Sigmoid colon (tissue), 7 donors: ENCODE data around the gene FABP7. TPM values are rescaled to one million over a fixed set of nuclear protein-coding genes. Genes with fewer than 3 reads are reported as not detected.

Source experiments
- DNase-seq: peaks from one replicate; pipeline ENCODE4 v3.0.0-alpha.2; 2019
- H3K27ac ChIP-seq, 4 donors: fragments of 200-600 bp; sonication (generic); one replicate each; pipeline ENCODE4 v1.5.1; 2016 to 2019; ENCODE audit warnings: mild to moderate bottlenecking in 1 of 4
- H3K27me3 ChIP-seq, 3 donors: fragments of 200-600 bp; sonication (generic); one replicate each; pipeline ENCODE4 v1.5.1; 2019; ENCODE audit warnings: mild to moderate bottlenecking in 1 of 3
- H3K36me3 ChIP-seq, 4 donors: fragments of 200-600 bp; sonication (generic); one replicate each; pipeline ENCODE4 v1.5.1; 2016 to 2019
- H3K4me1 ChIP-seq, 4 donors: fragments of 200-600 bp; sonication (generic); one replicate each; pipeline ENCODE4 v1.5.1; 2017 to 2019
- H3K4me3 ChIP-seq, 4 donors: fragments of 200-600 bp; sonication (generic); one replicate each; pipeline ENCODE4 v1.5.1; 2017 to 2019; ENCODE audit warnings: mild to moderate bottlenecking in 2 of 4, moderate library complexity in 1 of 4
- H3K9me3 ChIP-seq, 4 donors: fragments of 200-600 bp in 3 of 4; sonication (generic) in 3 of 4; one replicate each; pipeline versions ENCODE4 v1.5.1 to v1.6.1; 2013 to 2019
- EP300 ChIP-seq, 4 donors: sonication (generic); formaldehyde crosslinking; IDR thresholded peaks; one replicate each; pipeline ENCODE4 v1.6.1; 2017; ENCODE audit warnings: antibody characterized with exemption in 4 of 4
- POLR2A ChIP-seq, 2 donors: fragments of 450-650 bp; IDR thresholded peaks; one replicate each; pipeline ENCODE4 v1.6.1; 2016; ENCODE audit warnings: antibody characterized with exemption in 2 of 2, mild to moderate bottlenecking in 2 of 2, moderate library complexity in 2 of 2
- POLR2AphosphoS5 ChIP-seq, 4 donors: sonication (generic); formaldehyde crosslinking; IDR thresholded peaks; one replicate each; pipeline ENCODE4 v1.6.1; 2017; ENCODE audit warnings: antibody characterized with exemption in 4 of 4
- WGBS, 2 donors: extraction: QIAGEN DNeasy Blood & Tissue Kit; methylation state at CpG; one replicate each; pipeline ENCODE4 v1.1.7; 2013; 5-methylcytosine and 5-hydroxymethylcytosine counted together
- intact Hi-C: fragments of 100-400 bp; cut with DNase I; formaldehyde crosslinking; loops from one replicate; pipeline ENCODE4 v1.15.1; 2023
- polyA plus RNA-seq, 3 donors: library from polyadenylated mRNA; stranded (reverse); fragments of 200-250 nt; gene quantifications; one replicate each; pipeline ENCODE4 v1.2.3, GENCODE V29; 2013
- total RNA-seq, 4 donors: library from RNA; depleted of rRNA; stranded (reverse); fragments of >200 nt; gene quantifications; one replicate each; pipeline ENCODE4 v1.1.0, GENCODE V29; 2016
- TF ChIP-seq, protein P1 (sequence below), 4 experiments: fragments of 450-650 bp in 3 of 4; fragments of 200-600 bp in 1 of 4; IDR thresholded peaks; one replicate each; pipeline ENCODE4 v1.5.1; 2016 to 2019; ENCODE audit warnings: antibody characterized with exemption in 4 of 4, mild to moderate bottlenecking in 3 of 4, moderate library complexity in 2 of 4
- donor health status: healthy with polysubstance abuse.
- donor health status: Bipolar disorder and iron deficiency.
- donor health status: healthy.

Gene FABP7
- total and polyA plus RNA-seq, 7 donors = not detected

DNA sequence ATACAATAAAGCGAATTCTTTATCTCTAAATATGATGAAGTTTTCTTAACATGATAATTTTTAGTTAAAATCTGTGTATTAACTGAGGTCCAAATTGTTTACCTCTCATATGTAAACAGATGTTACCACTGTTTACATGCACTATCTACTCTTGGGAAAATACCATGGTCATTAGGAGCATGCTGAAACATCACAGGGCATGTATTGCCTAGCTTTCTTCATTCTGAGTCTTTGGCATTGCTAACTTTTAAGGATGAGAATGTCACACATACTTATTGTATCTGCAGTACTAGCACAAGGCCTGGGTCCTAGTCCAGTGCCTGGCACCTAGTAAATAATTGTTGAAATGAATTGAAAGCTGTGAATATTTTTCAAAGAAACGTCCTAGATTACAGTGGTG, 30.2 kb downstream of the FABP7 start:
- H3K4me1 ChIP-seq = no peaks in the 10 kb centered on the region
- intact Hi-C loops = no loop called here
- H3K36me3 ChIP-seq = peaks cover 0 to 9% (median 0%) of the 10 kb centered on the region in 4 donors
- no peak overlapping the region for H3K4me3 ChIP-seq
- no peak for DNase-seq
- H3K27ac ChIP-seq = no peak overlapping the region
- no peaks in the 10 kb centered on the region for H3K9me3 ChIP-seq
- 67 to 79% methylated on average over 2 of the region's 2 CpGs for WGBS, 2 donors
- H3K27me3 ChIP-seq = no peaks in the 10 kb centered on the region
- TF ChIP-seq POLR2AphosphoS5 (IDR thresholded peaks at IDR 0.05) = no peak
- TF ChIP-seq EP300 (IDR thresholded peaks at IDR 0.05) = no peak
- TF ChIP-seq POLR2A (IDR thresholded peaks at IDR 0.05) = no peak
- TF ChIP-seq, protein P1, sequence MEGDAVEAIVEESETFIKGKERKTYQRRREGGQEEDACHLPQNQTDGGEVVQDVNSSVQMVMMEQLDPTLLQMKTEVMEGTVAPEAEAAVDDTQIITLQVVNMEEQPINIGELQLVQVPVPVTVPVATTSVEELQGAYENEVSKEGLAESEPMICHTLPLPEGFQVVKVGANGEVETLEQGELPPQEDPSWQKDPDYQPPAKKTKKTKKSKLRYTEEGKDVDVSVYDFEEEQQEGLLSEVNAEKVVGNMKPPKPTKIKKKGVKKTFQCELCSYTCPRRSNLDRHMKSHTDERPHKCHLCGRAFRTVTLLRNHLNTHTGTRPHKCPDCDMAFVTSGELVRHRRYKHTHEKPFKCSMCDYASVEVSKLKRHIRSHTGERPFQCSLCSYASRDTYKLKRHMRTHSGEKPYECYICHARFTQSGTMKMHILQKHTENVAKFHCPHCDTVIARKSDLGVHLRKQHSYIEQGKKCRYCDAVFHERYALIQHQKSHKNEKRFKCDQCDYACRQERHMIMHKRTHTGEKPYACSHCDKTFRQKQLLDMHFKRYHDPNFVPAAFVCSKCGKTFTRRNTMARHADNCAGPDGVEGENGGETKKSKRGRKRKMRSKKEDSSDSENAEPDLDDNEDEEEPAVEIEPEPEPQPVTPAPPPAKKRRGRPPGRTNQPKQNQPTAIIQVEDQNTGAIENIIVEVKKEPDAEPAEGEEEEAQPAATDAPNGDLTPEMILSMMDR (IDR thresholded peaks at IDR 0.05) = no peak

DNA sequence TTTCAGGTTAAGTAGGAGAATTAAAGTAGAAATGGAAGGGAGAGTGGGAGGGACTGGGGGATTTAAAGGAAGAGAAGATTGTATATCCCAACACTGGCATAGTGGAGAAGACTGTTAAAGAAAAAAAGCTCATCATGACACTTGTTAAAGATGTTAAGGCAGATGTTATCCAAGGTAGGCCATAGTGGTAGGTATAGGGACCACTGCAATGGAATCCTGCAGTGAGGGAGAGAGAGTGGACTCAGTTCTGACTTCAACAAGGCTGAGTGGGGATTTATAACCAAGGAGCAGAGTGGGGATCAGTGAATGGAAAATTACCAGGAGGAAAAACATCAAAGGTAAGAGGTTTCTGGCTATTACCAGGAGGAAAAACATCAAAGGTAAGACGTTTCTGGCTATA, 30.7 kb downstream of the FABP7 start:
- 11 to 49% methylated on average over 1 of the region's 1 CpG for WGBS, 2 donors
- TF ChIP-seq POLR2A (IDR thresholded peaks at IDR 0.05) (no peak), EP300 (IDR thresholded peaks at IDR 0.05) (no peak), POLR2AphosphoS5 (IDR thresholded peaks at IDR 0.05) (no peak)
- TF ChIP-seq, protein P1 (IDR thresholded peaks at IDR 0.05) = no peak
- Histone ChIP-seq H3K36me3 (peaks cover 0 to 6% (median 0%) of the 10 kb centered on the region in 4 donors), H3K4me3 (no peak overlapping the region), H3K9me3 (no peaks in the 10 kb centered on the region), H3K27me3 (no peaks in the 10 kb centered on the region), H3K4me1 (no peaks in the 10 kb centered on the region), H3K27ac (no peak overlapping the region)
- DNase-seq = no peak
- intact Hi-C loops = no loop called here

DNA sequence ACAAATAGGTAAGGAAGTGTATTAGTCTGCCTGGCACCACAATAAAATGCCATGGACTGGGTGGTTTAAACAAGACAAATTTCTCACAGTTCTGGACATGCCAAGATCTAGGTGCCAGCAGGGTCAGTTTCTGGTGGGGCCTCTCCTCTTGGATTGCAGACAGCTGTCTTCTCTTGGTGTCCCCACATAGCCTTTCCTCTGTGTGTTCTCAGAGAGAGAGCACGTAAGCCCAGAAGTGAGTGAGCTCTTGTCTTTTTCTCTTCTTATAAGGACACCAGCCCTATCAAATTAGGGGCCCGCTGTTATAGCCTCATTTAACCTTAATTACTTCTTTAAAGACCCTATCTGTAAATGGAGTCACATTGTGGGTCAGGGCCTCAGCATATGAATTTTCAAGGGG, 37.8 kb downstream of the FABP7 start:
- Histone ChIP-seq H3K36me3 (no peaks in the 10 kb centered on the region), H3K27ac (no peak overlapping the region), H3K9me3 (no peaks in the 10 kb centered on the region), H3K4me3 (no peak overlapping the region), H3K4me1 (no peaks in the 10 kb centered on the region), H3K27me3 (no peaks in the 10 kb centered on the region)
- 79 to 92% methylated on average over 2 of the region's 2 CpGs for WGBS, 2 donors
- intact Hi-C loops = no loop called here
- DNase-seq = no peak
- TF ChIP-seq, protein P1 (IDR thresholded peaks at IDR 0.05) = no peak
- no peak for TF ChIP-seq POLR2AphosphoS5 (IDR thresholded peaks at IDR 0.05)
- no peak for TF ChIP-seq POLR2A (IDR thresholded peaks at IDR 0.05)
- no peak for TF ChIP-seq EP300 (IDR thresholded peaks at IDR 0.05)

DNA sequence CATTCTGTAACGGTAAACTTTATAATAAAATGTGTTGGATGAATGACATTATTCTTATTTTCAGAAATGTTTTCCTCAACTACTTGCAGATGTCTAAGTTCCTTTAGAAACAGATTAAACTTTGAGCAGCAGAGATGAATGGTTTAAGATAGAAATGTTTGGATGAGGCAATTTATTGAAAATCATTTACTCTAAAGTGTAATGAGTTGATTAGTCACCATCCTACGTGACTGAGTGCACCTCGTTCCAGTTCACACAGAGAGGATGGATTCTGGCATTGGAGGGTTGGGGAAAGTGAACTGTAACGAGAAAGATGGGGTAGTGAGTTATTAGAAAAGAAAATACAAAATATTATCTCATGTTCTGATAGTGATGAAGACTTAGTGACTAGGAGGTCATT, 38.2 kb downstream of the FABP7 start:
- no peak for DNase-seq
- H3K4me1 ChIP-seq = no peaks in the 10 kb centered on the region
- no peak overlapping the region for H3K27ac ChIP-seq
- intact Hi-C loops = no loop called here
- H3K9me3 ChIP-seq = no peaks in the 10 kb centered on the region
- no peaks in the 10 kb centered on the region for H3K27me3 ChIP-seq
- H3K4me3 ChIP-seq = no peak overlapping the region
- no peaks in the 10 kb centered on the region for H3K36me3 ChIP-seq
- TF ChIP-seq EP300 (IDR thresholded peaks at IDR 0.05) (no peak), POLR2A (IDR thresholded peaks at IDR 0.05) (no peak), POLR2AphosphoS5 (IDR thresholded peaks at IDR 0.05) (no peak)
- WGBS, 2 donors = 78 to 89% methylated on average over 4 of the region's 4 CpGs

DNA sequence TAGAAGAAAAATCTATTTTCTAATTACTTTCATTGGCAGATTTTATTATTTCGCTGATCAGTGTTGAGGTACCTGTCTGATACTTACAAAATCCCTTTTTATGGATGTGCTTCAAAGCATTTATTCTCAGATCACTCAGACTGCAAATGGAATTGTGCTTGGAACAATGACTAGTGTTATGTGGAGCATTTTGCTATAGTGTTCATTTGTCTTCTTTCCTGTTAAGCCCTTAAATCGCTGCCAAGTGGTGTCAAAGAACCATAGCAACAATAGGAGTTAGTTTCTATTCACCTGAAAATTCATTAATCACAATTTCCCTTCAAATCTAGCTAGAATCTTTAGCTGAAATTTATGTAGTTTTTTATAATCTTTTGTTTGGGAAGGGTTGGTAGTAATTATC, 39.4 kb downstream of the FABP7 start:
- Histone ChIP-seq H3K27ac (no peak overlapping the region), H3K4me3 (no peak overlapping the region), H3K9me3 (no peaks in the 10 kb centered on the region), H3K36me3 (no peaks in the 10 kb centered on the region), H3K4me1 (no peaks in the 10 kb centered on the region), H3K27me3 (no peaks in the 10 kb centered on the region)
- WGBS, 2 donors = 87 to 96% methylated on average over 2 of the region's 2 CpGs
- TF ChIP-seq, protein P1 (IDR thresholded peaks at IDR 0.05) = no peak
- no peak for TF ChIP-seq EP300 (IDR thresholded peaks at IDR 0.05)
- TF ChIP-seq POLR2AphosphoS5 (IDR thresholded peaks at IDR 0.05) = no peak
- TF ChIP-seq POLR2A (IDR thresholded peaks at IDR 0.05) = no peak
- no peak for DNase-seq
- intact Hi-C loops = no loop called here
